Glomerular visceral epithelial cell (primary cell): ENCODE measurements around the gene PLD3.
A peak's percentile ranks its signal among the peaks of the same experiment; 100 is the strongest.

Experiments used
- DNase-seq: peaks from one replicate; pipeline ENCODE4 v3.0.0-alpha.2; 2016; ENCODE audit errors: extremely low spot score

Gene PLD3

GRCh38 chr19:40413291-40413845 is 64.9 kb downstream of the PLD3 start, which contains the start of gene PRX:
Gene PRX, minus strand, starts transcription at chr19:40413378. Its CDS starts 5,446 bp downstream, at chr19:40407932.
- no peak for DNase-seq

- no peak for DNase-seq
Measured at GRCh38 chr19:40414542-40415535, 66.3 kb downstream of the PLD3 start.

GRCh38 chr19:40415768-40416167 is 67.3 kb downstream of the PLD3 start:
- no peak for DNase-seq

GRCh38 chr19:40416918-40417642 is 68.6 kb downstream of the PLD3 start:
- DNase-seq = peak; percentile 32

GRCh38 chr19:40417643-40417981 is 69.1 kb downstream of the PLD3 start:
- no peak for DNase-seq

GRCh38 chr19:40418040-40418439 is 69.5 kb downstream of the PLD3 start:
- DNase-seq = no peak

GRCh38 chr19:40419066-40419612 is 70.6 kb downstream of the PLD3 start:
- no peak for DNase-seq

DNA sequence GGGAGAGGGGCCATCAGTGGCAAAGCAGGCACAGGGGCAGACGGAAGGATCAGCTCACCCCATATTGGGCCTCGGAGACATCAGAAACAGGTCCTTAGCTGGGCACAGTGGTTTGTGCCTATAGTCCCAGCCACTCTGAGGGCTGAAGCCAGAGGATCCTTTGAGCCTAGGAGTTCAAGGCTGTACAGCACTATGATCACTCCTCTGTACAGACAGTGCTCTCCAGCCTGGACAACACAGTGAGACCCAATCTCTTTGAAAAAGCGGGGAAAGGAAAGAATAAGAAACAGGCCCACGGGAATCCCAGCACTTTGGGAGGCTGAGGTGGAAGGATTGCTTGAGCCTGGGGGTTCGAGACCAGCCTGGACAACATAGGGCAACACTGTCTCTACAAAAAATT is 71.3 kb downstream of the PLD3 start:
- no peak for DNase-seq

GRCh38 chr19:40420451-40420765 is 71.9 kb downstream of the PLD3 start:
- no peak for DNase-seq

GRCh38 chr19:40420766-40421765 is 72.6 kb downstream of the PLD3 start:
- peak; percentile 95 for DNase-seq

DNA sequence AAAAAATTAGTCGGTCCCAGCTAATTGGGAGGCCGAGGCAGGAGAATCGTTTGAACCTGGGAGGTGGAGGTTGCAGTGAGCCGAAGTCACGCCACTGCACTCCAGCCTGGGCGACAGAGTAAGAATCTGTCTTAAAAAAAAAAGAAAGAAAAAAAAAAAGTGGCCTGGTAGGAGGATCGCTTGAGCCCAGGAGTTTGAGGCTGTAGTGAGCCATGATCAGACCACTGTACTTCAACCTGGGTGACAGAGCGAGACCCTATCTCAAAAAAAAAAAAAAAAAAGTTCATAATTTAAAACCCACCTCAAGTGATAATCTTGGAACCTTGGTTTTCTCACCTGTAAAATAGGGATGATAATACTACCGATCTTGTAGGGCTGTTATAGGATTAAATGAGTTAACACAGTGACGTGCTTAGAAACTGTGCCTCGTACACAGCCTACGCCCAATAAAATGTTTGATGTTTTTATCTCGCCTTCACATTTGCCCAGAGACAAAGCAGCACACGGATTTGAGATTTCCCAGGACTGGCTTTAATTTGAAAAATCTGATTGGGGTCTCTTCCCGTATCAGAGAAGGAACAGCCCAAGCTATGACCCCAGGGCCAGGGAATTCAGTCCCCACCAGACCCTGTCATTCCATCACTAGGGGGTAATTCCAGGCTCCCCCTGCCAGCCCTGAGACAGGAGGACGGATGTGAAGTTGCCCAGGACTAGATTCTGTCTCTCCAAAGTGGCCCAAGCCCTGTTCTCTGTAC is 73.7 kb downstream of the PLD3 start:
- DNase-seq = no peak

DNA sequence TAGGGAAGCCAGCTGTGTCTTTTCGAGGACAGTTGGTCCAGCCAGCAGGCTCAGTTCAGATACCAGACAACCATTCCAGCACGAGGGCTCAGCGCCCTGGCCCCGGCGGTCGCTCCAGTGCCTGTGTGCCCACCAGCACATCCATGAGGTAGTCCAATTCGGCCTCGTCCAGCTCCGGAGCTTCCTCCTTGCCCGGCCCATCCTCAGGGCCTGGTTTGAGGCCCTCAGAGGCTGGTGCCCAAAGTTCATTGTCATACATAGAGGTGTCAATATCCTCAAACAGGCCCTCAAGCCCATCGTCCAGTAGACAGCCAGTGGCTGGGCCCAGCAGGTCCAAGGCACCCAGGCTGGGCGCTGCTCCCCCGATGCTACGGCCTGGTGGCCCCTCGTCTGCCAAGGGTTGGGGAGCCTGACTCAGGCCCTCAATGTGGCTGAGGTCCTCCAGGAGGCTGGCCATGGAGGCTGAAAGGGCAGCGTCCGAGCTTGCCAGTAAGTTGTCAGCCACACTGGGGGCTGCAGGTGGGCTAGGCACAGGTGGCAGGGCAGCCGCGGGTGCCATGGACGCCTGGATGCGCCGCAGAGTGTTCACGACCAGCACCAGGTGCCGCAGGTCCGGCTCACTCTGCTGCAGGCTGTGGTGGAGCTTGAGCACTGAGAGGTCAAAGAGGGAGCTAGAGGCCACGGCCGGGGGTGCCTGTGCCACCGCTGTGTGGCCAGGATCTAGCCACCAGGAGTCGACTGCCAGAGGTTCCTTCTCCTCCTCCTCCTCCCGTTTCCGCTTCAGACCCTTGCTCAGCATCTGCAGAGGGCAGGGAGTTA is 74.5 kb downstream of the PLD3 start:
- no peak for DNase-seq

DNA sequence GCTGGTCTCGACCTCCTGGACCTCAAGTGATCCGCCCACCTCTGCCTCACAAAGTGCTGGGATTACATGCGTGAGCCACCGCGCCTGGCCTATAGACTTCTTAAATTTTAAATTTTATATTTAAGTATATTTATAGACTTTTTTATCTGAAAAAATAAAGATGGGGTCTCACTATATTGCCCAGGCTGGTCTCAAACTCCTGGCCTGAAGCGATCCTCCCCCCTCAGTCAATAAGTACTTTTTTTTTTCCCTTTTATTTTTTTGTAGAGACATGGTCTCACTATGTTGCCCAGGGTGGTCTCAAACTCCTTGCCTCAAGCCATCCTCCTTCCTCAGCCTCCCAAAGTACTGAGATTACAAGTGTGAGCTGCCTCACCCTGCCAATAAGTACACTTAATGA is 75.4 kb downstream of the PLD3 start:
- DNase-seq = no peak

- peak; percentile 32 for DNase-seq
Measured at GRCh38 chr19:40424637-40425449, 76.3 kb downstream of the PLD3 start.

GRCh38 chr19:40425450-40426287 is 77.2 kb downstream of the PLD3 start, which contains the start of gene SERTAD1:
Gene SERTAD1, minus strand, starts transcription at chr19:40425992. Its CDS starts 2,446 bp downstream, at chr19:40423546.
- peak; percentile 99 for DNase-seq
